WTC11 (cell line): ENCODE measurements around the gene NEK11. TPM values are rescaled to one million over a fixed set of nuclear protein-coding genes. Genes with fewer than 3 reads are reported as not detected.

Experiments used
- ATAC-seq: fragments of 200-7000 bp; cut with Tn5 transposase; 2 replicates; pipeline ENCODE4 v1.10.0; 2021; ENCODE audit warnings: mild to moderate bottlenecking, moderate library complexity
- CTCF ChIA-PET: fragments of 300-600 bp; sonication (Branson Sonifier 250); formaldehyde crosslinking; loops from one replicate; lab custom pipeline; 2021; ENCODE audit warnings: antibody characterized with exemption; lab: Charles Lee
- POLR2A ChIA-PET: fragments of 350-600 bp; sonication (Branson Sonifier 250); formaldehyde crosslinking; loops from one replicate; lab custom pipeline; 2021; ENCODE audit warnings: antibody characterized with exemption; lab: Charles Lee
- DNase-seq: peaks from one replicate; pipeline ENCODE4 v3.0.0; 2021; ENCODE audit warnings: low spot score
- H3K27ac Mint-ChIP-seq: 2 replicates; pipeline ENCODE4 v1.8.0; 2021; ENCODE audit warnings: mixed read lengths
- H3K27me3 Mint-ChIP-seq: 2 replicates; pipeline ENCODE4 v1.8.0; 2021; ENCODE audit warnings: low read depth, mild to moderate bottlenecking, moderate library complexity, mixed read lengths
- H3K36me3 Mint-ChIP-seq: 2 replicates; pipeline ENCODE4 v1.8.0; 2021; ENCODE audit warnings: mixed read lengths
- H3K4me1 Mint-ChIP-seq: 2 replicates; pipeline ENCODE4 v1.8.0; 2022; ENCODE audit warnings: mixed read lengths
- H3K4me3 Mint-ChIP-seq: 2 replicates; pipeline ENCODE4 v1.8.0; 2021; ENCODE audit warnings: mild to moderate bottlenecking, moderate library complexity, mixed read lengths
- H3K9me3 Mint-ChIP-seq: 2 replicates; pipeline ENCODE4 v1.8.0; 2021; ENCODE audit warnings: mixed read lengths
- E2F5 ChIP-seq: sonication (generic); formaldehyde crosslinking; IDR thresholded peaks from 2 replicates; pipeline ENCODE4 v1.8.1; 2022; ENCODE audit warnings: mild to moderate bottlenecking, moderate library complexity, missing genetic modification reagents
- FOXK1 ChIP-seq: sonication (generic); formaldehyde crosslinking; IDR thresholded peaks from 2 replicates; pipeline ENCODE4 v1.8.0; 2022; ENCODE audit warnings: mild to moderate bottlenecking, moderate library complexity, missing genetic modification reagents
- HMGA2 ChIP-seq: fragments of 250-450 bp; sonication (Bioruptor Pico); IDR thresholded peaks from 2 replicates; pipeline ENCODE4 v1.4.0; 2021; ENCODE audit warnings: mild to moderate bottlenecking, moderate library complexity
- JUN ChIP-seq: sonication (generic); formaldehyde crosslinking; IDR thresholded peaks from 2 replicates; pipeline ENCODE4 v1.8.0; 2023; ENCODE audit warnings: mild to moderate bottlenecking, missing genetic modification reagents
- OVOL2 ChIP-seq: fragments of 250-450 bp; sonication (Bioruptor Pico); IDR thresholded peaks from 2 replicates; pipeline ENCODE4 v1.9.0; 2021; ENCODE audit warnings: mild to moderate bottlenecking, borderline replicate concordance
- PRRX2 ChIP-seq: fragments of 250-450 bp; sonication (Bioruptor Pico); IDR thresholded peaks from 2 replicates; pipeline ENCODE4 v1.8.0; 2021; ENCODE audit warnings: mild to moderate bottlenecking
- total RNA-seq: library from RNA; stranded (reverse); gene quantifications from 3 replicates; pipeline ENCODE4 v1.2.3, GENCODE V29; 2021
- TF ChIP-seq, protein P1 (sequence below): sonication (generic); formaldehyde crosslinking; IDR thresholded peaks from 2 replicates; pipeline ENCODE4 v1.8.1; 2022; ENCODE audit warnings: low read depth, missing genetic modification reagents, borderline replicate concordance
- TF ChIP-seq, protein P2 (sequence below): sonication (generic); formaldehyde crosslinking; IDR thresholded peaks from 2 replicates; pipeline ENCODE4 v1.8.1; 2023; ENCODE audit warnings: mild to moderate bottlenecking, missing genetic modification reagents, borderline replicate concordance
- TF ChIP-seq, protein P3 (sequence below): sonication (generic); formaldehyde crosslinking; IDR thresholded peaks from 2 replicates; pipeline ENCODE4 v1.8.1; 2022; ENCODE audit warnings: low read depth, mild to moderate bottlenecking, moderate library complexity, missing genetic modification reagents, borderline replicate concordance
- TF ChIP-seq, protein P4 (sequence below): fragments of 250-450 bp; sonication (Bioruptor Pico); IDR thresholded peaks from 2 replicates; pipeline ENCODE4 v1.9.0; 2021; ENCODE audit warnings: mild to moderate bottlenecking, borderline replicate concordance
- TF ChIP-seq, protein P5 (sequence below): sonication (generic); formaldehyde crosslinking; IDR thresholded peaks from 2 replicates; pipeline ENCODE4 v1.8.0; 2023; ENCODE audit warnings: mild to moderate bottlenecking, missing genetic modification reagents
- TF ChIP-seq, protein P6 (sequence below): sonication (generic); formaldehyde crosslinking; IDR thresholded peaks from 2 replicates; pipeline ENCODE4 v1.8.1; 2023; ENCODE audit warnings: mild to moderate bottlenecking, missing genetic modification reagents

The NEK11 gene
- total RNA-seq, 1 experiment from 2014 or later = 1.6 TPM

DNA sequence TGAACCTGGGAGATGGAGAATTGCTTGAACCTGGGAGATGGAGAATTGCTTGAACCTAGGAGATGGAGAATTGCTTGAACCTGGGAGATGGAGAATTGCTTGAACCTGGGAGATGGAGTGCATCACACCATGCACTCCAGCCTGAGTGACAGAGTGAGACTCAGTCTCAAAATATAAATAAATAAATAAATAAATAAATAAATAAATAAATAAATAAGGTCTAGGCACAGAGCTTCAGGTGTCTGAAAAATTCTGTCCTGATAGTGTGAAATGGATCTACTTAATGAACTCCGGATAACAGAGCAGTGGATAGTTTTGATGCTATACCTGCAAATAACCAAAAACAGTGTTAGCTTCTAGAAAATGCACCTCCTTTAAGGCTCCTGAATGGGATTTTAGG, 330.6 kb downstream of the NEK11 start:
- ATAC-seq (no peak), DNase-seq (no peak)
- H3K4me3 Mint-ChIP-seq = no peak overlapping the region
- H3K36me3 Mint-ChIP-seq = no peaks in the 10 kb centered on the region
- no peak overlapping the region for H3K27ac Mint-ChIP-seq
- CTCF ChIA-PET = no interaction called here
- H3K27me3 Mint-ChIP-seq = no peaks in the 10 kb centered on the region
- no peaks in the 10 kb centered on the region for H3K9me3 Mint-ChIP-seq
- POLR2A ChIA-PET = no interaction called here
- TF ChIP-seq, protein P1, sequence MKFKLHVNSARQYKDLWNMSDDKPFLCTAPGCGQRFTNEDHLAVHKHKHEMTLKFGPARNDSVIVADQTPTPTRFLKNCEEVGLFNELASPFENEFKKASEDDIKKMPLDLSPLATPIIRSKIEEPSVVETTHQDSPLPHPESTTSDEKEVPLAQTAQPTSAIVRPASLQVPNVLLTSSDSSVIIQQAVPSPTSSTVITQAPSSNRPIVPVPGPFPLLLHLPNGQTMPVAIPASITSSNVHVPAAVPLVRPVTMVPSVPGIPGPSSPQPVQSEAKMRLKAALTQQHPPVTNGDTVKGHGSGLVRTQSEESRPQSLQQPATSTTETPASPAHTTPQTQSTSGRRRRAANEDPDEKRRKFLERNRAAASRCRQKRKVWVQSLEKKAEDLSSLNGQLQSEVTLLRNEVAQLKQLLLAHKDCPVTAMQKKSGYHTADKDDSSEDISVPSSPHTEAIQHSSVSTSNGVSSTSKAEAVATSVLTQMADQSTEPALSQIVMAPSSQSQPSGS (CRISPR knock-in tag) = no peak
- TF ChIP-seq FOXK1 (CRISPR knock-in tag) = no peak
- TF ChIP-seq, protein P2, sequence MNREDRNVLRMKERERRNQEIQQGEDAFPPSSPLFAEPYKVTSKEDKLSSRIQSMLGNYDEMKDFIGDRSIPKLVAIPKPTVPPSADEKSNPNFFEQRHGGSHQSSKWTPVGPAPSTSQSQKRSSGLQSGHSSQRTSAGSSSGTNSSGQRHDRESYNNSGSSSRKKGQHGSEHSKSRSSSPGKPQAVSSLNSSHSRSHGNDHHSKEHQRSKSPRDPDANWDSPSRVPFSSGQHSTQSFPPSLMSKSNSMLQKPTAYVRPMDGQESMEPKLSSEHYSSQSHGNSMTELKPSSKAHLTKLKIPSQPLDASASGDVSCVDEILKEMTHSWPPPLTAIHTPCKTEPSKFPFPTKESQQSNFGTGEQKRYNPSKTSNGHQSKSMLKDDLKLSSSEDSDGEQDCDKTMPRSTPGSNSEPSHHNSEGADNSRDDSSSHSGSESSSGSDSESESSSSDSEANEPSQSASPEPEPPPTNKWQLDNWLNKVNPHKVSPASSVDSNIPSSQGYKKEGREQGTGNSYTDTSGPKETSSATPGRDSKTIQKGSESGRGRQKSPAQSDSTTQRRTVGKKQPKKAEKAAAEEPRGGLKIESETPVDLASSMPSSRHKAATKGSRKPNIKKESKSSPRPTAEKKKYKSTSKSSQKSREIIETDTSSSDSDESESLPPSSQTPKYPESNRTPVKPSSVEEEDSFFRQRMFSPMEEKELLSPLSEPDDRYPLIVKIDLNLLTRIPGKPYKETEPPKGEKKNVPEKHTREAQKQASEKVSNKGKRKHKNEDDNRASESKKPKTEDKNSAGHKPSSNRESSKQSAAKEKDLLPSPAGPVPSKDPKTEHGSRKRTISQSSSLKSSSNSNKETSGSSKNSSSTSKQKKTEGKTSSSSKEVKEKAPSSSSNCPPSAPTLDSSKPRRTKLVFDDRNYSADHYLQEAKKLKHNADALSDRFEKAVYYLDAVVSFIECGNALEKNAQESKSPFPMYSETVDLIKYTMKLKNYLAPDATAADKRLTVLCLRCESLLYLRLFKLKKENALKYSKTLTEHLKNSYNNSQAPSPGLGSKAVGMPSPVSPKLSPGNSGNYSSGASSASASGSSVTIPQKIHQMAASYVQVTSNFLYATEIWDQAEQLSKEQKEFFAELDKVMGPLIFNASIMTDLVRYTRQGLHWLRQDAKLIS (CRISPR knock-in tag) = no peak
- no peak for TF ChIP-seq PRRX2 (CRISPR knock-in tag)
- TF ChIP-seq, protein P3, sequence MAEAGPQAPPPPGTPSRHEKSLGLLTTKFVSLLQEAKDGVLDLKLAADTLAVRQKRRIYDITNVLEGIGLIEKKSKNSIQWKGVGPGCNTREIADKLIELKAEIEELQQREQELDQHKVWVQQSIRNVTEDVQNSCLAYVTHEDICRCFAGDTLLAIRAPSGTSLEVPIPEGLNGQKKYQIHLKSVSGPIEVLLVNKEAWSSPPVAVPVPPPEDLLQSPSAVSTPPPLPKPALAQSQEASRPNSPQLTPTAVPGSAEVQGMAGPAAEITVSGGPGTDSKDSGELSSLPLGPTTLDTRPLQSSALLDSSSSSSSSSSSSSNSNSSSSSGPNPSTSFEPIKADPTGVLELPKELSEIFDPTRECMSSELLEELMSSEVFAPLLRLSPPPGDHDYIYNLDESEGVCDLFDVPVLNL = no peak
- no peak for TF ChIP-seq E2F5 (CRISPR knock-in tag)
- peaks cover 21% of the 10 kb centered on the region for H3K4me1 Mint-ChIP-seq

DNA sequence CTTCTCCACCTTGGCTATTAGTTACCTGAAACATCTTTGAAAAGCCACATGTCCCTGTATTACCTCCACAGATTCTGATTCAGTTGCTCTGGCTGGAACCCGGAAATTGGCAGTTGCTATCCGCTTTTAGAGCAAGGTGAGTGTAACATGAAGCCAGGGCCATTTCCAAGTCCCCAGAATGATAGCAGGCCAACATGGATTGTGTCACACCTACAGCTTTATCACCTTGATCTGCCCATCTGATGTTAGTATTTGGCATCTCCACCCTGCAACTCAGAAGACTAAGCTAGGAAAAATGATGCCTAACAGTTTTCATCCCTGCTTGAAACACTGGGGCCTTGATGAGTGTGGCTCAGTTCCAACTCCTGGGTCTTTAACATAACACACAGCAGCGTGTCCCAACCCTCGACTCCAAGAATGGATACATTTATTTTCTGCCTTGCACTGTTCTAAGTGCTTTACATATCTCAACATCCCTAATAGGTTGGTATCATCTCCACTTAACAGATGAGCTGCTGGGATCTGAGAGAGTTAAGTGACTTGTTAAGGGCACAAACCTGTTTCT, 333.6 kb downstream of the NEK11 start:
- DNase-seq (no peak), ATAC-seq (no peak)
- H3K9me3 Mint-ChIP-seq = no peaks in the 10 kb centered on the region
- no peak overlapping the region for H3K4me3 Mint-ChIP-seq
- H3K36me3 Mint-ChIP-seq = peaks cover 7% of the 10 kb centered on the region; the same call in 1 of the 2 replicates
- peaks cover 27% of the 10 kb centered on the region for H3K4me1 Mint-ChIP-seq
- H3K27me3 Mint-ChIP-seq = no peaks in the 10 kb centered on the region
- CTCF ChIA-PET = interaction anchor here (1.8 kb wide), 1 partner anchor 22 kb away, joined by 5 read pairs; the partner anchor contains the start of gene NUDT16
- POLR2A ChIA-PET = interaction anchor here (2.8 kb wide), 1 partner anchor 21 kb away, joined by 31 read pairs; the partner anchor contains the start of gene NUDT16
- no peak overlapping the region for H3K27ac Mint-ChIP-seq
- TF ChIP-seq, protein P4, sequence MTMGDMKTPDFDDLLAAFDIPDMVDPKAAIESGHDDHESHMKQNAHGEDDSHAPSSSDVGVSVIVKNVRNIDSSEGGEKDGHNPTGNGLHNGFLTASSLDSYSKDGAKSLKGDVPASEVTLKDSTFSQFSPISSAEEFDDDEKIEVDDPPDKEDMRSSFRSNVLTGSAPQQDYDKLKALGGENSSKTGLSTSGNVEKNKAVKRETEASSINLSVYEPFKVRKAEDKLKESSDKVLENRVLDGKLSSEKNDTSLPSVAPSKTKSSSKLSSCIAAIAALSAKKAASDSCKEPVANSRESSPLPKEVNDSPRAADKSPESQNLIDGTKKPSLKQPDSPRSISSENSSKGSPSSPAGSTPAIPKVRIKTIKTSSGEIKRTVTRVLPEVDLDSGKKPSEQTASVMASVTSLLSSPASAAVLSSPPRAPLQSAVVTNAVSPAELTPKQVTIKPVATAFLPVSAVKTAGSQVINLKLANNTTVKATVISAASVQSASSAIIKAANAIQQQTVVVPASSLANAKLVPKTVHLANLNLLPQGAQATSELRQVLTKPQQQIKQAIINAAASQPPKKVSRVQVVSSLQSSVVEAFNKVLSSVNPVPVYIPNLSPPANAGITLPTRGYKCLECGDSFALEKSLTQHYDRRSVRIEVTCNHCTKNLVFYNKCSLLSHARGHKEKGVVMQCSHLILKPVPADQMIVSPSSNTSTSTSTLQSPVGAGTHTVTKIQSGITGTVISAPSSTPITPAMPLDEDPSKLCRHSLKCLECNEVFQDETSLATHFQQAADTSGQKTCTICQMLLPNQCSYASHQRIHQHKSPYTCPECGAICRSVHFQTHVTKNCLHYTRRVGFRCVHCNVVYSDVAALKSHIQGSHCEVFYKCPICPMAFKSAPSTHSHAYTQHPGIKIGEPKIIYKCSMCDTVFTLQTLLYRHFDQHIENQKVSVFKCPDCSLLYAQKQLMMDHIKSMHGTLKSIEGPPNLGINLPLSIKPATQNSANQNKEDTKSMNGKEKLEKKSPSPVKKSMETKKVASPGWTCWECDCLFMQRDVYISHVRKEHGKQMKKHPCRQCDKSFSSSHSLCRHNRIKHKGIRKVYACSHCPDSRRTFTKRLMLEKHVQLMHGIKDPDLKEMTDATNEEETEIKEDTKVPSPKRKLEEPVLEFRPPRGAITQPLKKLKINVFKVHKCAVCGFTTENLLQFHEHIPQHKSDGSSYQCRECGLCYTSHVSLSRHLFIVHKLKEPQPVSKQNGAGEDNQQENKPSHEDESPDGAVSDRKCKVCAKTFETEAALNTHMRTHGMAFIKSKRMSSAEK (CRISPR knock-in tag) = no peak
- TF ChIP-seq, protein P5, sequence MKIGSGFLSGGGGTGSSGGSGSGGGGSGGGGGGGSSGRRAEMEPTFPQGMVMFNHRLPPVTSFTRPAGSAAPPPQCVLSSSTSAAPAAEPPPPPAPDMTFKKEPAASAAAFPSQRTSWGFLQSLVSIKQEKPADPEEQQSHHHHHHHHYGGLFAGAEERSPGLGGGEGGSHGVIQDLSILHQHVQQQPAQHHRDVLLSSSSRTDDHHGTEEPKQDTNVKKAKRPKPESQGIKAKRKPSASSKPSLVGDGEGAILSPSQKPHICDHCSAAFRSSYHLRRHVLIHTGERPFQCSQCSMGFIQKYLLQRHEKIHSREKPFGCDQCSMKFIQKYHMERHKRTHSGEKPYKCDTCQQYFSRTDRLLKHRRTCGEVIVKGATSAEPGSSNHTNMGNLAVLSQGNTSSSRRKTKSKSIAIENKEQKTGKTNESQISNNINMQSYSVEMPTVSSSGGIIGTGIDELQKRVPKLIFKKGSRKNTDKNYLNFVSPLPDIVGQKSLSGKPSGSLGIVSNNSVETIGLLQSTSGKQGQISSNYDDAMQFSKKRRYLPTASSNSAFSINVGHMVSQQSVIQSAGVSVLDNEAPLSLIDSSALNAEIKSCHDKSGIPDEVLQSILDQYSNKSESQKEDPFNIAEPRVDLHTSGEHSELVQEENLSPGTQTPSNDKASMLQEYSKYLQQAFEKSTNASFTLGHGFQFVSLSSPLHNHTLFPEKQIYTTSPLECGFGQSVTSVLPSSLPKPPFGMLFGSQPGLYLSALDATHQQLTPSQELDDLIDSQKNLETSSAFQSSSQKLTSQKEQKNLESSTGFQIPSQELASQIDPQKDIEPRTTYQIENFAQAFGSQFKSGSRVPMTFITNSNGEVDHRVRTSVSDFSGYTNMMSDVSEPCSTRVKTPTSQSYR = no peak
- TF ChIP-seq OVOL2 (no peak), HMGA2 (no peak), JUN (no peak)
- TF ChIP-seq, protein P2 (CRISPR knock-in tag) = no peak
- TF ChIP-seq, protein P6, sequence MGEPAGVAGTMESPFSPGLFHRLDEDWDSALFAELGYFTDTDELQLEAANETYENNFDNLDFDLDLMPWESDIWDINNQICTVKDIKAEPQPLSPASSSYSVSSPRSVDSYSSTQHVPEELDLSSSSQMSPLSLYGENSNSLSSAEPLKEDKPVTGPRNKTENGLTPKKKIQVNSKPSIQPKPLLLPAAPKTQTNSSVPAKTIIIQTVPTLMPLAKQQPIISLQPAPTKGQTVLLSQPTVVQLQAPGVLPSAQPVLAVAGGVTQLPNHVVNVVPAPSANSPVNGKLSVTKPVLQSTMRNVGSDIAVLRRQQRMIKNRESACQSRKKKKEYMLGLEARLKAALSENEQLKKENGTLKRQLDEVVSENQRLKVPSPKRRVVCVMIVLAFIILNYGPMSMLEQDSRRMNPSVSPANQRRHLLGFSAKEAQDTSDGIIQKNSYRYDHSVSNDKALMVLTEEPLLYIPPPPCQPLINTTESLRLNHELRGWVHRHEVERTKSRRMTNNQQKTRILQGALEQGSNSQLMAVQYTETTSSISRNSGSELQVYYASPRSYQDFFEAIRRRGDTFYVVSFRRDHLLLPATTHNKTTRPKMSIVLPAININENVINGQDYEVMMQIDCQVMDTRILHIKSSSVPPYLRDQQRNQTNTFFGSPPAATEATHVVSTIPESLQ (CRISPR knock-in tag) = no peak
